Tibial nerve (tissue), 4 donors: ENCODE measurements around the gene BMX. TPM values are rescaled to one million over a fixed set of nuclear protein-coding genes. Genes with fewer than 3 reads are reported as not detected.

Experiments used
- DNase-seq, 2 donors: peaks; one replicate each; pipeline ENCODE4 v3.0.0-alpha.2; 2019; ENCODE audit warnings: low spot score in 2 of 2
- H3K27ac ChIP-seq, 4 donors: fragments of 200-600 bp; sonication (generic) in 3 of 4; one replicate each; pipeline ENCODE4 v1.5.1; 2017 to 2019; ENCODE audit warnings: mild to moderate bottlenecking in 1 of 4
- H3K27me3 ChIP-seq, 2 donors: fragments of 200-600 bp; sonication (generic) in 1 of 2; one replicate each; pipeline versions ENCODE4 v1.5.1 to v1.6.0; 2017 to 2019
- H3K36me3 ChIP-seq, 3 donors: fragments of 200-600 bp; sonication (generic); one replicate each; pipeline ENCODE4 v1.5.1; 2018 to 2019
- H3K4me1 ChIP-seq, 4 donors: fragments of 200-600 bp; sonication (generic) in 3 of 4; one replicate each; pipeline ENCODE4 v1.5.1; 2017 to 2019
- H3K4me3 ChIP-seq, 4 donors: fragments of 200-600 bp; sonication (generic) in 3 of 4; one replicate each; pipeline ENCODE4 v1.5.1; 2017 to 2019; ENCODE audit warnings: mild to moderate bottlenecking in 1 of 4, moderate library complexity in 1 of 4
- H3K9me3 ChIP-seq, 4 donors: fragments of 200-600 bp; sonication (generic) in 3 of 4; one replicate each; pipeline ENCODE4 v1.5.1; 2017 to 2019
- CTCF ChIP-seq, 5 experiments: fragments of 200-600 bp in 3 of 5; fragments of 450-650 bp in 2 of 5; sonication (generic) in 3 of 5; IDR thresholded peaks; one replicate each; pipeline ENCODE4 v1.5.1; 2016 to 2019; ENCODE audit warnings: antibody characterized with exemption in 5 of 5, mild to moderate bottlenecking in 3 of 5, moderate library complexity in 2 of 5
- EP300 ChIP-seq, 2 donors: sonication (generic); formaldehyde crosslinking; IDR thresholded peaks; one replicate each; pipeline ENCODE4 v1.6.1; 2017; ENCODE audit warnings: antibody characterized with exemption in 2 of 2, mild to moderate bottlenecking in 1 of 2
- POLR2A ChIP-seq, 2 donors: fragments of 450-650 bp; IDR thresholded peaks; one replicate each; pipeline ENCODE4 v1.6.1; 2017; ENCODE audit warnings: antibody characterized with exemption in 2 of 2, mild to moderate bottlenecking in 2 of 2, moderate library complexity in 2 of 2
- WGBS, 2 donors: methylation state at CpG; one replicate each; pipeline ENCODE4 v1.1.5; 2018; 5-methylcytosine and 5-hydroxymethylcytosine counted together
- total RNA-seq, 4 donors: library from RNA; depleted of rRNA; stranded (reverse); fragments of >200 nt; gene quantifications; one replicate each; pipeline ENCODE4 v1.1.0, GENCODE V29; 2016

The BMX gene
- total RNA-seq, 4 donors from 2014 or later = 1.8 to 5.9 (median 3.4) TPM

- DNase-seq = no peak
- 85 to 96% methylated on average over 9 of the region's 9 CpGs for WGBS, 2 donors
- H3K9me3 ChIP-seq = no peaks in the 10 kb centered on the region
- no peak overlapping the region for H3K27ac ChIP-seq
- no peak overlapping the region for H3K4me3 ChIP-seq
- H3K4me1 ChIP-seq = no peaks in the 10 kb centered on the region
- TF ChIP-seq CTCF (IDR thresholded peaks at IDR 0.05) (no peak), POLR2A (IDR thresholded peaks at IDR 0.05) (no peak), EP300 (IDR thresholded peaks at IDR 0.05) (no peak)
- H3K36me3 ChIP-seq = no peaks in the 10 kb centered on the region
- peaks cover 0 to 25% of the 10 kb centered on the region in 2 donors for H3K27me3 ChIP-seq
Observed at GRCh38 chrX:15501506-15501905, 899 bp downstream of the BMX start.

GRCh38 chrX:15504661-15505060, 4.1 kb downstream of the BMX start:
- no peaks in the 10 kb centered on the region for H3K4me1 ChIP-seq
- no peak overlapping the region for H3K27ac ChIP-seq
- TF ChIP-seq POLR2A (IDR thresholded peaks at IDR 0.05) (no peak), EP300 (IDR thresholded peaks at IDR 0.05) (no peak), CTCF (IDR thresholded peaks at IDR 0.05) (no peak)
- no peak overlapping the region for H3K4me3 ChIP-seq
- peaks cover 0 to 25% of the 10 kb centered on the region in 2 donors for H3K27me3 ChIP-seq
- no peaks in the 10 kb centered on the region for H3K9me3 ChIP-seq
- no peaks in the 10 kb centered on the region for H3K36me3 ChIP-seq
- no peak for DNase-seq
- WGBS, 2 donors = 89 to 93% methylated on average over 1 of the region's 1 CpG

GRCh38 chrX:15505101-15505500, 4.5 kb downstream of the BMX start:
- WGBS, 2 donors = 72 to 86% methylated on average over 3 of the region's 3 CpGs
- no peak for TF ChIP-seq POLR2A (IDR thresholded peaks at IDR 0.05)
- no peak for TF ChIP-seq CTCF (IDR thresholded peaks at IDR 0.05)
- no peak for TF ChIP-seq EP300 (IDR thresholded peaks at IDR 0.05)
- Histone ChIP-seq H3K27me3 (peaks cover 0 to 25% of the 10 kb centered on the region in 2 donors), H3K27ac (no peak overlapping the region), H3K4me1 (no peaks in the 10 kb centered on the region), H3K9me3 (no peaks in the 10 kb centered on the region), H3K36me3 (no peaks in the 10 kb centered on the region), H3K4me3 (no peak overlapping the region)
- DNase-seq = no peak

GRCh38 chrX:15507005-15507404, 6.4 kb downstream of the BMX start:
- Histone ChIP-seq H3K27me3 (peaks cover 0 to 13% of the 10 kb centered on the region in 2 donors), H3K4me3 (no peak overlapping the region), H3K9me3 (no peaks in the 10 kb centered on the region), H3K27ac (no peak overlapping the region), H3K36me3 (no peaks in the 10 kb centered on the region), H3K4me1 (no peaks in the 10 kb centered on the region)
- TF ChIP-seq CTCF (IDR thresholded peaks at IDR 0.05) = no peak
- TF ChIP-seq EP300 (IDR thresholded peaks at IDR 0.05) = no peak
- no peak for TF ChIP-seq POLR2A (IDR thresholded peaks at IDR 0.05)
- DNase-seq = no peak
- WGBS, 2 donors = 81 to 92% methylated on average over 5 of the region's 5 CpGs

GRCh38 chrX:15509845-15510244, 9.2 kb downstream of the BMX start:
- DNase-seq = no peak
- TF ChIP-seq EP300 (IDR thresholded peaks at IDR 0.05) = no peak
- no peak for TF ChIP-seq POLR2A (IDR thresholded peaks at IDR 0.05)
- TF ChIP-seq CTCF (IDR thresholded peaks at IDR 0.05) = no peak

More at GRCh38 chrX:15509845-15510244, 9.2 kb downstream of the BMX start:
- Histone ChIP-seq H3K9me3 (no peaks in the 10 kb centered on the region), H3K4me1 (no peaks in the 10 kb centered on the region), H3K36me3 (no peaks in the 10 kb centered on the region), H3K27me3 (peaks cover 0 to 13% of the 10 kb centered on the region in 2 donors), H3K27ac (no peak overlapping the region), H3K4me3 (no peak overlapping the region)
